Endothelial cell of umbilical vein (primary cell): ENCODE data around the gene RP2. TPM values are rescaled to one million over a fixed set of nuclear protein-coding genes. Genes with fewer than 3 reads are reported as not detected.

Experiments
- BruUV-seq: library from RNA; stranded (reverse); fragments of 400-500 nt; replicated peaks from 2 replicates; lab custom pipeline; 2021; lab: Mats Ljungman, UMichigan
- CTCF ChIA-PET: fragments of 300-600, 350-600 bp; sonication (Branson Sonifier 250); formaldehyde crosslinking; loops from one replicate; lab custom pipeline; 2021; ENCODE audit warnings: antibody characterized with exemption, inconsistent platforms; lab: Charles Lee
- POLR2A ChIA-PET: fragments of 300-600, 350-600 bp; sonication (Branson Sonifier 250); formaldehyde crosslinking; loops from one replicate; lab custom pipeline; 2021; ENCODE audit warnings: antibody characterized with exemption, inconsistent platforms; lab: Charles Lee
- DNase-seq: peaks from one replicate; pipeline ENCODE4 v3.0.0-alpha.2; 2011; ENCODE audit warnings: low read depth, low spot score
- FAIRE-seq: peaks from 2 replicates; lab custom pipeline; 2011; peaks lifted over from hg19 to GRCh38; lab: Jason Lieb, UNC
- H2AFZ ChIP-seq: 2 replicates; pipeline ENCODE4 v1.6.0; 2012; ENCODE audit warnings: low read depth, low read length, control low read depth, inconsistent platforms
- H3K27ac ChIP-seq: 2 replicates; pipeline ENCODE4 v1.5.1; 2011; ENCODE audit warnings: low read depth, mild to moderate bottlenecking, control low read depth, low read length, moderate library complexity; ENCODE audit not compliant: insufficient read depth
- H3K27me3 ChIP-seq, 2 experiments: 2 replicates each; pipeline versions ENCODE4 v1.6.0 to v1.6.1; 2011; ENCODE audit warnings: low read length in 2 of 2, mixed read lengths in 1 of 2; ENCODE audit not compliant: control insufficient read depth in 2 of 2, insufficient read depth in 2 of 2
- H3K36me3 ChIP-seq, 2 experiments: 2 replicates in 1 of 2; 3 replicates in 1 of 2; pipeline ENCODE4 v1.5.1; 2011; ENCODE audit warnings: low read length in 2 of 2, mild to moderate bottlenecking in 1 of 2, moderate library complexity in 1 of 2; ENCODE audit not compliant: control insufficient read depth in 2 of 2, insufficient read depth in 2 of 2; ENCODE audit errors: extremely low read depth in 1 of 2
- H3K4me1 ChIP-seq: 3 replicates; pipeline ENCODE4 v1.5.1; 2011; ENCODE audit warnings: mild to moderate bottlenecking, low read length; ENCODE audit not compliant: control insufficient read depth, insufficient read depth; ENCODE audit errors: extremely low read depth
- H3K4me2 ChIP-seq: 2 replicates; pipeline ENCODE4 v1.6.1; 2011; ENCODE audit warnings: low read length, control low read depth, mixed read lengths; ENCODE audit not compliant: insufficient read depth
- H3K4me3 ChIP-seq, 3 experiments: fragments of 200-600 bp in 1 of 3; sonication (generic), shearing (Covaris generic) in 1 of 3; replicated peaks in 1 of 3; 2 replicates each; pipeline ENCODE4 v1.5.1; 2011 to 2016; ENCODE audit warnings: control low read depth in 3 of 3, low read length in 3 of 3, mild to moderate bottlenecking in 2 of 3, inconsistent platforms in 1 of 3, low read depth in 1 of 3, moderate library complexity in 1 of 3; ENCODE audit not compliant: insufficient read depth in 1 of 3
- H3K79me2 ChIP-seq: 2 replicates; pipeline ENCODE4 v1.6.0; 2012; ENCODE audit warnings: low read length, inconsistent platforms; ENCODE audit not compliant: control insufficient read depth, insufficient read depth
- H3K9ac ChIP-seq: replicated peaks from 2 replicates; pipeline ENCODE3; 2011; ENCODE audit warnings: low read length, control low read depth; ENCODE audit not compliant: insufficient read depth; ENCODE audit errors: extremely low read depth
- H3K9me1 ChIP-seq: replicated peaks from 3 replicates; pipeline ENCODE4 v1.6.0; 2011; ENCODE audit warnings: mild to moderate bottlenecking, low read length; ENCODE audit not compliant: control insufficient read depth, insufficient read depth; ENCODE audit errors: extremely low read depth
- H3K9me3 ChIP-seq: replicated peaks from 2 replicates; pipeline ENCODE4 v1.5.1; 2012; ENCODE audit warnings: low read length, inconsistent platforms; ENCODE audit not compliant: control insufficient read depth, insufficient read depth
- H4K20me1 ChIP-seq: replicated peaks from 2 replicates; pipeline ENCODE3; 2011; ENCODE audit warnings: mild to moderate bottlenecking, low read length; ENCODE audit not compliant: control insufficient read depth, insufficient read depth; ENCODE audit errors: extremely low read depth
- EZH2 ChIP-seq: IDR thresholded peaks from 2 replicates; pipeline ENCODE4 v1.6.1; 2012; ENCODE audit warnings: borderline replicate concordance, low read depth, mild to moderate bottlenecking, moderate library complexity, low read length, inconsistent platforms; ENCODE audit not compliant: severe bottlenecking
- FOS ChIP-seq: IDR thresholded peaks from 2 replicates; pipeline ENCODE4 v1.6.1; 2011; ENCODE audit warnings: mild to moderate bottlenecking, low read length, moderate library complexity, borderline replicate concordance; ENCODE audit not compliant: insufficient read depth
- GATA2 ChIP-seq: IDR thresholded peaks from 2 replicates; pipeline ENCODE4 v1.7.0; 2011; ENCODE audit warnings: low read depth, mild to moderate bottlenecking, moderate library complexity, mixed read lengths, low read length; ENCODE audit not compliant: insufficient read length, insufficient read depth
- JUN ChIP-seq: IDR thresholded peaks from 2 replicates; pipeline ENCODE4 v1.6.1; 2011; ENCODE audit warnings: borderline replicate concordance, low read depth; ENCODE audit not compliant: insufficient read length, insufficient read depth
- MYC ChIP-seq: IDR thresholded peaks from one replicate; pipeline ENCODE4 v1.6.1; 2011; ENCODE audit warnings: mild to moderate bottlenecking, low read depth, low read length
- POLR2A ChIP-seq: IDR thresholded peaks from 2 replicates; pipeline ENCODE4 v1.6.1; 2012; ENCODE audit warnings: low read depth, mild to moderate bottlenecking, control low read depth, low read length
- POLR2AphosphoS5 ChIP-seq: IDR thresholded peaks from 2 replicates; pipeline ENCODE4 v1.6.1; 2012; ENCODE audit warnings: low read depth, mild to moderate bottlenecking, control low read depth, low read length, moderate library complexity; ENCODE audit not compliant: insufficient read depth
- dilution Hi-C: fragments of 300-500 bp; cut with MboI; formaldehyde crosslinking; loops from one replicate; pipeline ENCODE4 v1.15.0; 2019; ENCODE audit warnings: low sequenced_read_pairs; ENCODE audit not compliant: extremely low pct_ligation_motif_present
- intact Hi-C: fragments of 100-400 bp; cut with micrococcal nuclease; formaldehyde crosslinking; loops from one replicate; pipeline ENCODE4 v1.10.0; 2022
- polyA plus RNA-seq, 4 experiments: library from polyadenylated mRNA; depleted of rRNA in 3 of 4; stranded (reverse) in 3 of 4; unstranded in 1 of 4; fragments of >200 nt; gene quantifications; 2 replicates each; pipeline versions ENCODE4 v1.2.1 to v1.2.3, GENCODE V29; 2011 to 2012; ENCODE audit warnings: missing spikeins in 1 of 4
- total RNA-seq: library from RNA; stranded (reverse); gene quantifications from 2 replicates; pipeline ENCODE4 v1.2.3, GENCODE V29; 2021
- TF ChIP-seq, protein P1 (sequence below), 2 donors: IDR thresholded peaks; 1 replicate in 1 of 2; 2 replicates in 1 of 2; pipeline ENCODE4 v1.5.1; 2011; ENCODE audit warnings: low read length in 2 of 2, mild to moderate bottlenecking in 2 of 2, moderate library complexity in 2 of 2, control low read depth in 1 of 2, inconsistent platforms in 1 of 2, low read depth in 1 of 2; ENCODE audit not compliant: insufficient read depth in 1 of 2; ENCODE audit errors: extremely low read depth in 1 of 2
- TF ChIP-seq, protein P2 (sequence below): IDR thresholded peaks from 2 replicates; pipeline ENCODE4 v1.6.1; 2011; ENCODE audit not compliant: insufficient read depth, insufficient read length

The RP2 gene
- total and polyA plus RNA-seq, 2 donors (not counting 3 experiments of a cell fraction or from before 2014, with no cell fraction given) = 7.4 to 20.5 TPM

DNA sequence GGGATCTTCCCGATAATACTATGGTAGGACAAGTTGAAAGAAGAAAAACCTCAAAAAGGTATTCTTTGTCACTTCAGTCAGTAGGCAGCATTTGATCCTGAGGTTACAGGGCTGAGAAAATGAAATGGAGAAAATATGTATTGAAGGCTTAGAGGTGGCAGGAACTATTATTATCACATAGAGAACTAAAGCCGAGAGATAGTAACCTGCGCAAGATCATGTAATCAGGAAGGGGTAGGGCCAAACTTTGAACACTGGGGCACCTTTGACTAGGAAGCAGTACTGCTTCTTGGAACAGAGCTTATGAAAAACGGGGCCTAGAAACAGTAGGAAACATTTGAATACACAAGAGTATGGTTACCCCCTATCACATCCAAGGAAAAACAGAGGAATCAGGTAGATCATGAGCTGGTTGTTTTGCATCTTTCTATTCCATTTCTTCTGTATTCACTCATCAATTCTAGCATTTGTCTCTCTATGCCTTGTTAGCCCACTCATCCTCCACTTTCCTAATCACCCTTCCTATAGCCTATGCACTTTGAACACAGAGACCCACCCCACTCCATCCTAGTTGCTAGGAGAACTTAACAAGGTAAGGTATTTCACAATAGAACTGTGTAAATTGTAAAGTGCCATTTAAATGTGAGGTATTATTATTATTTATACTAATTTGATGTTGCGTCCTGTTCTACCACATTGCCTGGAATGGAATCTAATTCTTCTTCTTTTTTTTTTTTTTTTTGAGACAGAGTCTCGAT lies 43.3 kb upstream of the RP2 start:
- peak overlapping the region; percentile 86 for H3K4me2 ChIP-seq
- ChIA-PET CTCF (interaction anchor here (1.2 kb wide), 1 partner anchor 35 kb away, joined by 5 read pairs; the partner anchor contains the start of gene SLC9A7), POLR2A (no interaction called here)
- BruUV-seq = no TSS peak
- FAIRE-seq (peak; percentile 38), DNase-seq (no peak)
- H3K4me3 ChIP-seq = no peak overlapping the region
- H3K79me2 ChIP-seq = no peaks in the 10 kb centered on the region
- H3K27ac ChIP-seq = peak overlapping the region; percentile 94
- dilution Hi-C loops = no loop called here
- peak overlapping the region; percentile 84 for H3K9ac ChIP-seq
- H3K9me3 ChIP-seq = no peaks in the 10 kb centered on the region
- no peaks in the 10 kb centered on the region for H3K36me3 ChIP-seq
- no peaks in the 10 kb centered on the region for H3K9me1 ChIP-seq
- no peak for TF ChIP-seq EZH2
- no peak for TF ChIP-seq POLR2AphosphoS5
- no peak for TF ChIP-seq GATA2
- TF ChIP-seq, protein P1, sequence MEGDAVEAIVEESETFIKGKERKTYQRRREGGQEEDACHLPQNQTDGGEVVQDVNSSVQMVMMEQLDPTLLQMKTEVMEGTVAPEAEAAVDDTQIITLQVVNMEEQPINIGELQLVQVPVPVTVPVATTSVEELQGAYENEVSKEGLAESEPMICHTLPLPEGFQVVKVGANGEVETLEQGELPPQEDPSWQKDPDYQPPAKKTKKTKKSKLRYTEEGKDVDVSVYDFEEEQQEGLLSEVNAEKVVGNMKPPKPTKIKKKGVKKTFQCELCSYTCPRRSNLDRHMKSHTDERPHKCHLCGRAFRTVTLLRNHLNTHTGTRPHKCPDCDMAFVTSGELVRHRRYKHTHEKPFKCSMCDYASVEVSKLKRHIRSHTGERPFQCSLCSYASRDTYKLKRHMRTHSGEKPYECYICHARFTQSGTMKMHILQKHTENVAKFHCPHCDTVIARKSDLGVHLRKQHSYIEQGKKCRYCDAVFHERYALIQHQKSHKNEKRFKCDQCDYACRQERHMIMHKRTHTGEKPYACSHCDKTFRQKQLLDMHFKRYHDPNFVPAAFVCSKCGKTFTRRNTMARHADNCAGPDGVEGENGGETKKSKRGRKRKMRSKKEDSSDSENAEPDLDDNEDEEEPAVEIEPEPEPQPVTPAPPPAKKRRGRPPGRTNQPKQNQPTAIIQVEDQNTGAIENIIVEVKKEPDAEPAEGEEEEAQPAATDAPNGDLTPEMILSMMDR (IDR thresholded peaks at IDR 0.05; ENCODE audit: extremely low read depth in 1 of 2, insufficient read depth in 1 of 2, low read depth in 1 of 2, low read length in 2 of 2) = no peak
- no peak for TF ChIP-seq FOS
- no peak for TF ChIP-seq MYC
- TF ChIP-seq, protein P2, sequence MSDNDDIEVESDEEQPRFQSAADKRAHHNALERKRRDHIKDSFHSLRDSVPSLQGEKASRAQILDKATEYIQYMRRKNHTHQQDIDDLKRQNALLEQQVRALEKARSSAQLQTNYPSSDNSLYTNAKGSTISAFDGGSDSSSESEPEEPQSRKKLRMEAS = no peak
- TF ChIP-seq JUN = no peak
- TF ChIP-seq POLR2A = no peak
- H4K20me1 ChIP-seq = no peaks in the 10 kb centered on the region
- H3K4me1 ChIP-seq = peaks cover 16% of the 10 kb centered on the region
- H3K27me3 ChIP-seq = no peaks in the 10 kb centered on the region
- intact Hi-C loops = loop anchor here (10.0 kb wide), 2 partner anchors 109 to 219 kb away; partner anchors contain the start of gene CHST7
- peak overlapping the region; percentile 78 for H2AFZ ChIP-seq
